GM15510 (cell line): ENCODE measurements around the gene GCGR.

Experiments
- POLR2A ChIP-seq: IDR thresholded peaks from 3 replicates; pipeline ENCODE4 v1.6.1; 2011; ENCODE audit warnings: borderline replicate concordance; ENCODE audit not compliant: insufficient read length; ENCODE audit errors: extremely low read depth

Gene GCGR

GRCh38 chr17:81821603-81822311, 17.8 kb downstream of the GCGR start:
- TF ChIP-seq POLR2A: no peak

- no peak for TF ChIP-seq POLR2A
Measured at GRCh38 chr17:81822312-81822637, 18.3 kb downstream of the GCGR start.

GRCh38 chr17:81822996-81823819, 19.3 kb downstream of the GCGR start:
- TF ChIP-seq POLR2A: no peak

GRCh38 chr17:81823820-81824550, 20.0 kb downstream of the GCGR start:
- no peak for TF ChIP-seq POLR2A

- TF ChIP-seq POLR2A: no peak
Measured at GRCh38 chr17:81824595-81824994, 20.6 kb downstream of the GCGR start.

GRCh38 chr17:81825841-81826466, 22.0 kb downstream of the GCGR start:
- TF ChIP-seq POLR2A: no peak

- no peak for TF ChIP-seq POLR2A
Measured at GRCh38 chr17:81828656-81829055, 24.7 kb downstream of the GCGR start.

GRCh38 chr17:81829858-81830257, 25.9 kb downstream of the GCGR start:
- TF ChIP-seq POLR2A: no peak

- peak; percentile 13 for TF ChIP-seq POLR2A
Measured at GRCh38 chr17:81831563-81831956, 27.6 kb downstream of the GCGR start.

- no peak for TF ChIP-seq POLR2A
Measured at GRCh38 chr17:81831957-81832607, 28.1 kb downstream of the GCGR start.

GRCh38 chr17:81832608-81833159, 28.7 kb downstream of the GCGR start:
- TF ChIP-seq POLR2A: no peak

- TF ChIP-seq POLR2A: peak; percentile 82
Measured at GRCh38 chr17:81833160-81833920, 29.4 kb downstream of the GCGR start, which contains the start of gene MCRIP1. TSS of gene MCRIP1 (minus strand) at chr17:81833291. CDS start at chr17:81824506, 8,785 bp downstream.
